IPS-18a (cell line): ENCODE data around the gene ARMC12.
A peak's percentile ranks its signal among the peaks of the same experiment; 100 is the strongest.

Experiments
- H3K27ac ChIP-seq: one replicate; pipeline ENCODE4 v1.5.1; 2013; ENCODE audit warnings: low read length
- H3K27me3 ChIP-seq: one replicate; pipeline ENCODE4 v1.6.1; 2013; ENCODE audit warnings: mild to moderate bottlenecking, low read length; ENCODE audit not compliant: control insufficient read depth, insufficient read depth
- H3K36me3 ChIP-seq: one replicate; pipeline ENCODE4 v1.6.1; 2013; ENCODE audit warnings: low read depth, low read length; ENCODE audit not compliant: control insufficient read depth
- H3K4me1 ChIP-seq: one replicate; pipeline ENCODE4 v1.6.1; 2013; ENCODE audit warnings: low read depth, low read length; ENCODE audit not compliant: control insufficient read depth
- H3K4me3 ChIP-seq: one replicate; pipeline ENCODE4 v1.5.1; 2013; ENCODE audit warnings: low read length
- H3K9ac ChIP-seq: one replicate; pipeline ENCODE4 v1.6.1; 2013; ENCODE audit warnings: mild to moderate bottlenecking, low read length, moderate library complexity
- H3K9me3 ChIP-seq: one replicate; pipeline ENCODE4 v1.6.1; 2013; ENCODE audit warnings: low read depth, low read length; ENCODE audit not compliant: control insufficient read depth

Gene ARMC12

GRCh38 chr6:35739645-35740524 is 3.1 kb downstream of the ARMC12 start:
- Histone ChIP-seq H3K27ac (peak overlapping the region; percentile 18), H3K9me3 (no peaks in the 10 kb centered on the region), H3K27me3 (no peaks in the 10 kb centered on the region), H3K9ac (peak overlapping the region; percentile 44), H3K36me3 (no peaks in the 10 kb centered on the region), H3K4me1 (peaks cover 45% of the 10 kb centered on the region), H3K4me3 (peak overlapping the region; percentile 23)

GRCh38 chr6:35742842-35743241 is 6.0 kb downstream of the ARMC12 start:
- H3K4me3 ChIP-seq: no peak overlapping the region
- no peaks in the 10 kb centered on the region for H3K36me3 ChIP-seq
- H3K27ac ChIP-seq: no peak overlapping the region
- no peaks in the 10 kb centered on the region for H3K27me3 ChIP-seq
- H3K9ac ChIP-seq: no peak overlapping the region
- H3K9me3 ChIP-seq: no peaks in the 10 kb centered on the region
- peaks cover 39% of the 10 kb centered on the region for H3K4me1 ChIP-seq

DNA sequence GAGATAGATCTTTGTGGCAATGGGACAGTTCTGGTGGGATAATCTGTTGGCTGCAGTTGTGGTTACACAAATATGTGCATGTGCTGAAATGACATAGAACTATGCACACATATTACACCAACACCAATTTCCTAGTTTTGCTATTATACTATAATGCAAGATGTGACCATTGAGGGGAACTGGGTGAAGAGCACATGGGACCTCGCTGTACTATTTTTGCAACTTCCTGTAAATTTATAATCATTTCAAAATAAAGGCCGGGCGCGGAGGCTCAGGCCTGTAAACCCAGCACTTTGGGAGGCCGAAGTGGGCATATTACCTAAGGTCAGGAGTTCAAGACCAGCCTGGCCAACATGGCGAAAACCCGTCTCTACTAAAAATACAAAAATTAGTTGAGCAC is 8.7 kb downstream of the ARMC12 start:
- Histone ChIP-seq H3K27me3 (no peaks in the 10 kb centered on the region), H3K9me3 (no peaks in the 10 kb centered on the region), H3K36me3 (no peaks in the 10 kb centered on the region)

GRCh38 chr6:35746516-35746915 is 9.7 kb downstream of the ARMC12 start:
- H3K36me3 ChIP-seq: no peaks in the 10 kb centered on the region
- H3K27ac ChIP-seq: no peak overlapping the region
- H3K4me1 ChIP-seq: peaks cover 8% of the 10 kb centered on the region
- no peak overlapping the region for H3K4me3 ChIP-seq
- no peaks in the 10 kb centered on the region for H3K27me3 ChIP-seq
- no peak overlapping the region for H3K9ac ChIP-seq
- no peaks in the 10 kb centered on the region for H3K9me3 ChIP-seq

More for the DNA sequence above, 8.7 kb downstream of the ARMC12 start:
- Histone ChIP-seq H3K9ac (no peak overlapping the region), H3K4me3 (no peak overlapping the region), H3K27ac (no peak overlapping the region), H3K4me1 (peaks cover 16% of the 10 kb centered on the region)

GRCh38 chr6:35747877-35748276 is 11.0 kb downstream of the ARMC12 start:
- Histone ChIP-seq H3K27me3 (no peaks in the 10 kb centered on the region), H3K27ac (no peak overlapping the region), H3K4me3 (no peak overlapping the region), H3K36me3 (no peaks in the 10 kb centered on the region), H3K9ac (no peak overlapping the region), H3K4me1 (peaks cover 4% of the 10 kb centered on the region), H3K9me3 (no peaks in the 10 kb centered on the region)

DNA sequence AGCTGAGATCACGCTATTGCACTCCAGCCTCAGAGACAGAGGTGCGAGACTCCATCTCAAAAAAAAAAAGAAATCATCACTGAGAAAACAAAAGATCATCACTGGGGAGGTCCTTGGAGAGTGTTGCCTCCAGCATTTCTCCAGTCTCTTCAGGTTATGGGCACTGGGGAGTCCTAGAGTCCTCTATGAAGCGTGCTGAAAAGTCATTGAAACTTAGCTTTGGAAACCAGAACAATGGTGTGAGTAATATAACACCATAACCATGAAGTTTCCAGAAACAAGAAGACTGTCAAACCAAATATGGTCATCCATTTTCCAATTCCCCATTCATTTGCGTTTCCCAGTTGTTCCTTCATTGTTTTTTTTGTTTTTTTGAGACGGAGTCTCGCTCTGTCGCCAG is 13.7 kb downstream of the ARMC12 start:
- H3K27me3 ChIP-seq: no peaks in the 10 kb centered on the region
- peaks cover 12% of the 10 kb centered on the region for H3K4me1 ChIP-seq
- H3K27ac ChIP-seq: no peak overlapping the region
- H3K36me3 ChIP-seq: no peaks in the 10 kb centered on the region
- H3K9ac ChIP-seq: no peak overlapping the region
- H3K9me3 ChIP-seq: no peaks in the 10 kb centered on the region
- no peak overlapping the region for H3K4me3 ChIP-seq

DNA sequence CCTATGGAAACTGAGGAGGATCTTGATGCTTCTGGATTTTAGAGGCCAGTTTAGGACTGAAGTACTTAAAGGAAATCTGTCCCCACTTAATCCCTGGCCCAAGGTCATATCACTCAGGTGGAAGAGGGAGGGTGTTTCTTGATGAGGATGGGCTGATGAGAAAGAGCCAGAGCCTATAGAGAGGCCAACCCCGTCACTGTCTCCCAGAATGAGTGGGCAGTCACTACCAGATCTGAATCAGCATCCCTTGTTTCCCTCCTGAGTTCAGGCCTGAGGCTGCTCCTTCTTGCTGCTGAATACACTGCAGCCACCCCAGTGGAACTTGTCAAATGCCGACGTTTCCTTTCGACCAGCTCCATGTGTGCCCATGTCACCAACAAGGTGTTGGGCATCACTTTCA is 14.8 kb downstream of the ARMC12 start:
- no peaks in the 10 kb centered on the region for H3K36me3 ChIP-seq
- no peak overlapping the region for H3K27ac ChIP-seq
- peaks cover 15% of the 10 kb centered on the region for H3K4me1 ChIP-seq
- no peaks in the 10 kb centered on the region for H3K27me3 ChIP-seq
- no peak overlapping the region for H3K9ac ChIP-seq
- H3K4me3 ChIP-seq: no peak overlapping the region
- H3K9me3 ChIP-seq: no peaks in the 10 kb centered on the region

GRCh38 chr6:35752330-35752729 is 15.5 kb downstream of the ARMC12 start:
- Histone ChIP-seq H3K27me3 (no peaks in the 10 kb centered on the region), H3K9me3 (no peaks in the 10 kb centered on the region), H3K9ac (no peak overlapping the region)

GRCh38 chr6:35754452-35755277 is 17.8 kb downstream of the ARMC12 start:
- Histone ChIP-seq H3K9ac (no peak overlapping the region), H3K27ac (no peak overlapping the region), H3K27me3 (no peaks in the 10 kb centered on the region), H3K9me3 (no peaks in the 10 kb centered on the region), H3K36me3 (no peaks in the 10 kb centered on the region), H3K4me3 (no peak overlapping the region), H3K4me1 (peaks cover 18% of the 10 kb centered on the region)

More at GRCh38 chr6:35752330-35752729, 15.5 kb downstream of the ARMC12 start:
- Histone ChIP-seq H3K4me3 (no peak overlapping the region), H3K4me1 (peaks cover 15% of the 10 kb centered on the region), H3K36me3 (no peaks in the 10 kb centered on the region), H3K27ac (no peak overlapping the region)

DNA sequence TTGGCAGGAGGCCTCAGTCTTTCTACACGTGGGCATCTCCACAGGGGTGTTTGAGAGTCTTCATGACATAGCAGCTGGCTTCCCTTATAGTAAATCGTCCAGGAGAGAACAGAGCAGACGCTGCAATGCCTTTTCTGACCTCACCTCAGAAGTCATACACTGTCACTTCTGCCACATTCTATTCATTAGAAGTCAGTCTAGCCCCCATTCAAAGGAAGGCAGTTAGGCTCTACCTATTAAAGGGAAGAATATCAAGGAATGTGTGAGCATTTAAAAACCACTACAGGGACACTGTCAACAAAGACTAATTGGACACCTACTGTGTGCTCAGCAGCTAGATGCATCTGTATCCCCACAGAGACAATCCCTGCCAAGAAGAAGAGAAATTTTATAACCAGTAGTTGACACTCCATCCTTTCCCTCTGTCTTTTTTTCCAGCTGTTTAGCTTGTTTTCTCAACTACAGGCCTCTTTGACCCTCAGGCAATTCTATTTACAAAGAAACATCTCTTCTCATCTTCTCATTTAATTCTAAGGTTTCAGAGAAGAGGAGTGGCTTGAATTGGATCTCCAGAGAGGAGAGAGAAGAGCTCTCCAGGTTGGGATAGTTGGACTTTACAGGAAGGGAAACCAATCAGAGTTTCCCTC is 18.6 kb downstream of the ARMC12 start:
- Histone ChIP-seq H3K4me1 (peaks cover 20% of the 10 kb centered on the region), H3K27me3 (no peaks in the 10 kb centered on the region), H3K27ac (no peak overlapping the region), H3K4me3 (peak overlapping the region; percentile 6), H3K9ac (no peak overlapping the region), H3K36me3 (no peaks in the 10 kb centered on the region), H3K9me3 (no peaks in the 10 kb centered on the region)

- no peaks in the 10 kb centered on the region for H3K9me3 ChIP-seq
- no peak overlapping the region for H3K4me3 ChIP-seq
- no peak overlapping the region for H3K9ac ChIP-seq
- no peaks in the 10 kb centered on the region for H3K27me3 ChIP-seq
- H3K27ac ChIP-seq: no peak overlapping the region
- H3K36me3 ChIP-seq: no peaks in the 10 kb centered on the region
- H3K4me1 ChIP-seq: peaks cover 22% of the 10 kb centered on the region
These were observed 20.8 kb downstream of the ARMC12 start for GRCh38 chr6:35757456-35758123.
